MM.1S (cell line): ENCODE results near the gene GSTA1.

ENCODE experiments used
- DNase-seq: peaks from one replicate; pipeline ENCODE4 v3.0.0-alpha.2; 2015
- H2AFZ ChIP-seq: fragments of 300-600 bp; sonication (generic); 2 replicates; pipeline ENCODE4 v1.6.0; 2016; ENCODE audit warnings: antibody characterized with exemption, low read length
- H3F3A ChIP-seq: fragments of 300-600 bp; sonication (generic); 2 replicates; pipeline ENCODE4 v1.6.1; 2016; ENCODE audit warnings: mild to moderate bottlenecking, antibody characterized with exemption, low read length, moderate library complexity, mixed read lengths; ENCODE audit not compliant: insufficient read depth
- H3K27ac ChIP-seq: fragments of 300-600 bp; sonication (generic); 2 replicates; pipeline ENCODE4 v1.5.1; 2016; ENCODE audit warnings: mild to moderate bottlenecking, low read length
- H3K27me3 ChIP-seq: fragments of 300-600 bp; sonication (generic); replicated peaks from 2 replicates; pipeline ENCODE4 v1.6.0; 2016; ENCODE audit warnings: low read length; ENCODE audit not compliant: insufficient read depth
- H3K36me3 ChIP-seq: fragments of 300-600 bp; sonication (generic); replicated peaks from 2 replicates; pipeline ENCODE4 v1.6.1; 2016; ENCODE audit warnings: mild to moderate bottlenecking, low read length, mixed read lengths; ENCODE audit not compliant: insufficient read depth
- H3K4me1 ChIP-seq: fragments of 300-600 bp; sonication (generic); 2 replicates; pipeline ENCODE4 v1.6.1; 2016; ENCODE audit warnings: low read length, mixed read lengths
- H3K4me2 ChIP-seq: fragments of 300-600 bp; sonication (generic); 2 replicates; pipeline ENCODE4 v1.6.0; 2016; ENCODE audit warnings: low read depth, low read length
- H3K4me3 ChIP-seq: fragments of 300-600 bp; sonication (generic); 2 replicates; pipeline ENCODE4 v1.5.1; 2016; ENCODE audit warnings: low read length, mixed read lengths
- H3K79me2 ChIP-seq: fragments of 300-600 bp; sonication (generic); 2 replicates; pipeline ENCODE4 v1.6.1; 2016; ENCODE audit warnings: mixed run types, low read length, mixed read lengths
- H3K9ac ChIP-seq: fragments of 300-600 bp; sonication (generic); 2 replicates; pipeline ENCODE4 v1.6.1; 2016; ENCODE audit warnings: low read length, mixed read lengths
- H3K9me2 ChIP-seq: fragments of 300-600 bp; sonication (generic); replicated peaks from 2 replicates; pipeline ENCODE4 v1.6.1; 2016; ENCODE audit warnings: mild to moderate bottlenecking, low read length, mixed read lengths; ENCODE audit not compliant: insufficient read depth
- H3K9me3 ChIP-seq: fragments of 300-600 bp; sonication (generic); replicated peaks from 2 replicates; pipeline ENCODE4 v1.6.1; 2016; ENCODE audit warnings: mild to moderate bottlenecking, low read length, mixed read lengths; ENCODE audit not compliant: insufficient read depth
- H4K20me1 ChIP-seq: fragments of 300-600 bp; sonication (generic); 2 replicates; pipeline ENCODE4 v1.6.1; 2016; ENCODE audit warnings: mild to moderate bottlenecking, low read length, moderate library complexity, mixed read lengths; ENCODE audit not compliant: insufficient read depth
- CTCF ChIP-seq: fragments of 300-600 bp; sonication (generic); IDR thresholded peaks from 2 replicates; pipeline ENCODE4 v1.5.1; 2016; ENCODE audit warnings: antibody characterized with exemption, low read length, mixed read lengths
- EZH2 ChIP-seq: fragments of 300-600 bp; sonication (generic); optimal IDR thresholded peaks from 2 replicates; pipeline ENCODE3; 2017; ENCODE audit warnings: low read depth, mild to moderate bottlenecking, antibody characterized with exemption, low read length, mixed read lengths
- EZH2phosphoT487 ChIP-seq: fragments of 300-600 bp; sonication (generic); IDR thresholded peaks from 2 replicates; pipeline ENCODE4 v1.6.1; 2018; ENCODE audit warnings: antibody characterized with exemption, low read length

GSTA1 gene

GRCh38 chr6:52745764-52746201 is 57.8 kb downstream of the GSTA1 start:
- H4K20me1 ChIP-seq = no peaks in the 10 kb centered on the region
- H3K9me3 ChIP-seq = no peaks in the 10 kb centered on the region
- no peak for DNase-seq
- no peaks in the 10 kb centered on the region for H3F3A ChIP-seq
- no peaks in the 10 kb centered on the region for H3K9me2 ChIP-seq
- no peaks in the 10 kb centered on the region for H3K27me3 ChIP-seq
- no peak overlapping the region for H2AFZ ChIP-seq
- no peak overlapping the region for H3K9ac ChIP-seq
- TF ChIP-seq CTCF (no peak), EZH2 (no peak), EZH2phosphoT487 (no peak)
- H3K79me2 ChIP-seq = no peaks in the 10 kb centered on the region
- no peak overlapping the region for H3K27ac ChIP-seq
- H3K4me2 ChIP-seq = no peak overlapping the region
- no peaks in the 10 kb centered on the region for H3K4me1 ChIP-seq
- H3K36me3 ChIP-seq = no peaks in the 10 kb centered on the region
- H3K4me3 ChIP-seq = no peak overlapping the region

DNA sequence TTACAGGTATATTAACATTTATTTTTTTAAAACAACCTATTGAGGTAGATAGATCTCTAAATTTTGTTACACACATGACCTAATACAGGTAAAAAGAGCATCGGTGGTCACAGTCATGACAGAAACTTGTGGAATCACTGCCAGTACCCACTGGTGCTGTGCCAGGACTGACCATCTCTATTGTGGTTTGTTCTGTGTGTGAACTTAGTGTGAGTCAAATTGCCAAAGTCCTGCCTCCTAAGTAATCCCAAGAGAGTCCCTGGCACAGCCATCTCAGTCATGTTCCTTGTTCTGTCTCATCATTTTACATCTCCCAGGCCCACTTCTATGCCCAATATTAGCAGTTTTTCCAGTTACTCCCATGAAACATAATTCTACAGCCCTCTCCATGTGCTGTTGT is 61.7 kb downstream of the GSTA1 start:
- Histone ChIP-seq H3K4me2 (no peak overlapping the region), H3K4me3 (no peak overlapping the region), H3K9ac (no peak overlapping the region), H3F3A (no peaks in the 10 kb centered on the region), H4K20me1 (no peaks in the 10 kb centered on the region), H3K27ac (no peak overlapping the region), H3K27me3 (no peaks in the 10 kb centered on the region), H3K9me2 (no peaks in the 10 kb centered on the region), H3K79me2 (no peaks in the 10 kb centered on the region), H3K9me3 (no peaks in the 10 kb centered on the region), H3K36me3 (no peaks in the 10 kb centered on the region), H2AFZ (no peak overlapping the region), H3K4me1 (no peaks in the 10 kb centered on the region)
- no peak for DNase-seq
- no peak for TF ChIP-seq EZH2
- no peak for TF ChIP-seq EZH2phosphoT487
- no peak for TF ChIP-seq CTCF
